NCI-H526 treated with DMSO at 0.1 percent for 48 hours (cell line): ENCODE results near the gene CPLX3.

Experiments used
- DNase-seq: peaks from one replicate; lab custom pipeline; 2025; lab: John Stamatoyannopoulos, UW

The CPLX3 gene

DNA sequence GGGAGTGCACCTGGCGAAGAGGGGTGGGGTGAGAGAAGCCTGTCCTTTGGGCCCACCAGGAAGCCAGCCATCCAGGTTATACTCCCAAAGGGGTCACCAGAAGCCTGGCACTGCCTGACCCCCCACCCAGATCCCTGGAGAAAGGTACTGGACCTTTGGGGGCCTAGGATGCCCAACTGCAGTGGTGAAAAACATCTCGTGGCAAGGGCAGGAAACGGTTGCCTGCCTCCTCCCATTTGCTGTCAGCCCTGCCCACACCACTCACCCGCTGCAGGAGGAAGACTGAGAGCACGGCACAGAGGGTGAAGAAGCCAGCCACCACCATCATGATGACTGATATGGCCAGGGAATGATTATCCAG lies 18.8 kb downstream of the CPLX3 start:
- DNase-seq = no peak

GRCh38 chr15:74845581-74845980 lies 19.2 kb downstream of the CPLX3 start:
- no peak for DNase-seq

DNA sequence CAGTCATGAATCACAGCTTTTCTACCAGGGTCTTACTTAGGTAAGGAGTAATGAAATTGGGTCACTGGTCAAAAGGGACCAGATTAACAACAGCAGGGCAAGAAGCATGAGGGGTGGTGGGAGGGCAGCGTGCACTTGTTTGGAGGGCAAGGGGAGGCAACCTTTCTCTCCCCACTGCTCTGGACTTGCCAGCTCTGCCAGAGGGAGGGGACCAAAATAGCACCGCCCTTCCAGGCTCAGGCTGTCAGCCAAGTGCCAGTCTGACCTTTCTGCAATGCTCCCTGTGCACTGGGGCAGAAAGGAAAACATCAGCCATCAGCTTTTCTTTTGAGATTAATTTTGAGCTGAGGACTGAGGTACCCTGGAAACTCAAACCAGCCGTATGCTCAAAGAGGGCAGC lies 21.0 kb downstream of the CPLX3 start:
- no peak for DNase-seq

- no peak for DNase-seq
These were observed 24.0 kb downstream of the CPLX3 start for GRCh38 chr15:74850393-74850792.

GRCh38 chr15:74851960-74852359 lies 25.5 kb downstream of the CPLX3 start:
- no peak for DNase-seq

DNA sequence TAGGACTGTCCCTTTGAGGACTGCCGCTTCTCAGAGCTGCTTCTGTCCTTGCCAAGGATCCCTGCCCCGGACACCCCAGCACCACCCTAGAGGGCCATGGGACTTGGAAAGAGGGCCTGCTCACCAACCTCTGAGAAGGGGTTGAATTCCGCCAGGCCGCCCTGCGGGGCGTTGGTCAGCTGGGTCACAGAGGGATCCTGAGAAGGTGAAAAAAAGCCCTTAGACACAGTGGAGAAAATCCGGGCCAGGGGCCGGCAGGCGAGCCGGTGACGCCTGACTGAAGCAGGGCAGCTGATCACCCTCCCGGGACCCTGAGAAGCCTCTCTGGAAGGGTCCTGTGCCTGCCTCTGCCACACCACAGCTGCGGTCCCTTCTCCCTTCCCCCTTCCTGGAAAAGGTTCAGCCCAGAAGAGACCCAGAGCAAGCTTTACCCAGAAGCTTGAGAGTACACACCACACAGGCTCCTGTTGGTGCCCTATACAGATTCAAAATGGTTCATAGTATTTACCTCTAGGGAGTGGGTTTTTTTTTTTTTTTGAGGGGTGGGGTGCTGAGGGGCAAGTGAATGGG lies 28.1 kb downstream of the CPLX3 start:
- DNase-seq = no peak

- no peak for DNase-seq
These were observed 29.4 kb downstream of the CPLX3 start for GRCh38 chr15:74855857-74856256.

DNA sequence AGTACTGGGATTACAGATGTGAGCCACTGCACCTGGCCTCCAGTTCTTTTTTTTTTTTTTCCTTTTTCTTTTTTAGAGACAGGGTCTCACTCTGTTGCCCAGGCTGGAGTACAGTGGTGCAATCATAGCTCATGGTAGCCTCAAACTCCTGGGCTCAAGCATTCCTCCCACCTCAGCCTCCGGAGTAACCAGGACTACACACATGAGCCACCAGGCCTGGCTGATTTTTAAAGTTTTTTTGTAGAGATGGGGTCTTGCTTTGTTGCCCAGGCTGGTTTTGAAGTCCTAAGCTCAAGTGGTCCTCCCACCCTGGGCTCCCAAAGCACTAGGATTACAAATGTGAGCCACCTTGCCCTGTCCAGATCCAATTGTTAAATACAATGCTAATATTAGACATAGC lies 30.1 kb downstream of the CPLX3 start:
- no peak for DNase-seq

- DNase-seq = no peak
These were observed 30.7 kb downstream of the CPLX3 start for GRCh38 chr15:74857082-74857655.

- DNase-seq = no peak
These were observed 31.4 kb downstream of the CPLX3 start for GRCh38 chr15:74857671-74858368.

GRCh38 chr15:74858369-74858740 lies 31.9 kb downstream of the CPLX3 start:
- no peak for DNase-seq

- DNase-seq = no peak
These were observed 37.0 kb downstream of the CPLX3 start for GRCh38 chr15:74863239-74864056.

DNA sequence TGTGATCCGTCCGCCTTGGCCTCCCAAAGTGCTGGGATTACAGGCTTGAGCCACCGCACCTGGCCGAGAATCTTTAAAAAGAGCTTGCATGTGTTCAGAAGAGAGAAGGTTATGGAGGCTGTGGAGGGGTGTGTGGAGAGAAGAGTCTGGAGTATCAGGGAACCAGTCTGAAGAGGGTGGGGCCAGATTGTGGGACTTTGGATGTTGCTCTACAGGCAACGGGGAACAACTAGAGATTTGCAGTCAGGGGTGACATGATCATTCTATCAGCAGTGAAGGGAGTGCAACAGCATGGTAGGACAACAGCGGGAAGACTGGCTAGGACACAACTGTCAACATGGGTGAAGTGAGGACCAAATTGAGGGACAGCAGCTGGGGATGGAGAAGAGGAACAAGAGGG lies 37.9 kb downstream of the CPLX3 start:
- DNase-seq = no peak

DNA sequence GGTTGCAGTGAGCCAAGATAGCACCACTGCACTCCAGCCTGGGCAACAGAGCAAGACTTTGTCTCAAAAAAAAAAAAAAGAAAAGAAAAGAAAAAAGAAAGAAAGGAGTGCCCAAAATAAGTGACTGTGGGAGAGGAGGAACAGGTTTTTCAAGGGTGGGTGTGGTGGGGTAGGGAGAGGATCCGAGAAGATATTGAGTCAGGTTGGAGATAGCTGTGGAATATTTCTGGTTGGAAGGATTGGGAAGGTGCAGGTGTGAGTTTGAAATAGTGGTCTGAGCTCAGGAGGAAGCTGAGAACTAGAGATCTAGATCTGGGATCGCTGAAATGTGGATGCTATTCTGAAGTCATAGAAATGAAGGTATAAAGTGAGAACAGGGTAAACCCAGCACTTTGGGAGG lies 38.9 kb downstream of the CPLX3 start:
- no peak for DNase-seq

GRCh38 chr15:74866090-74866489 lies 39.7 kb downstream of the CPLX3 start:
- no peak for DNase-seq

GRCh38 chr15:74867466-74868038 lies 41.1 kb downstream of the CPLX3 start:
- no peak for DNase-seq

GRCh38 chr15:74868059-74868458 lies 41.6 kb downstream of the CPLX3 start:
- DNase-seq = no peak

DNA sequence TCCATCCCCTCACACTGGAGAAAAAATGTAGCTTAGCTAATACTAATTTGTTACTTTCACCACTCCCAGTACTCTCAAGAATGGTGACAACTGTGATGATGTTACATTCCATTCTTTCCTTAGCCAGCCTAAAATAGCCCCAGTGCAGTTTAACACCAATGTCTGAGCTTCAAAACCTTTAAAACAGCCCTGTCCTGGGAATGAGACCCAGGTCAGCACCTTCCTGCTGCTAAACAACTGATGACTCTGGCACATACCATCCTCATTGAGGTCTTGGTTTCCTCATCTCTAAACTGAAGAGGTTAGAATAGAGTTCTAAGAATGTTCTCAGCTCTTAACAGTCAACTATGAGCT lies 42.9 kb downstream of the CPLX3 start:
- DNase-seq = no peak

DNA sequence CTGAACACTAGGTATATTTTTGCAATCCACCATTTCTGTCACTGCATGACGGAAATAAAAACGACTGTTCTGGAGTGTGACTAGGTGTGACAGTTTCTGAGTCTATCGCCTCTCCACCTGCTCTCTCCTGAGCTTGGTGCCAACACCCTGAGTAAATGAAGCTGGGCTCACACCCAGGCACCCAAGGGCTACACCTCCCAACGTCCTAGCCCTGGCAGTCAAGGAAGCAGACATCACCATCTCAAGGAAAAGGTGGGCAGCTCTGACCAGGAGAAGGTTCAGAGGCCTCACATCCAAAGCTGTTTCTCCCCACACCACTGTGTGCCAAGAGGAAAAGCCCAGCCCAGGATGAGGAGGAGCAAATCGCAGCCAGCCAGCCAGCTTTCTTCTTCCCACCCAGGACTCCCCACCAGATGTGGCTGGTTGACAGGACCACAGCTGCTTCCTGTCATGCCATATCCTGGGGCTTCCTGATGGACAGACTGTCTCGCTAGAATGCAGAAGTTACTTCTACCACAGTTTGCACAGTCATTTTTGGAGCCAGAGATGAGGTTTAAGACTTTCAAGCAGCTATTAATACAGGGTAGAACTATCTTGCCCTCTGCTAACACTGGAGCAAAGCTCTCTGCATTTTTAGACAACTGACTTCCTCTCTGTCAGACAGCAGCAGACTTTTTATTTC lies 43.4 kb downstream of the CPLX3 start:
- no peak for DNase-seq

- DNase-seq = no peak
These were observed 44.2 kb downstream of the CPLX3 start for GRCh38 chr15:74870436-74871215.

DNA sequence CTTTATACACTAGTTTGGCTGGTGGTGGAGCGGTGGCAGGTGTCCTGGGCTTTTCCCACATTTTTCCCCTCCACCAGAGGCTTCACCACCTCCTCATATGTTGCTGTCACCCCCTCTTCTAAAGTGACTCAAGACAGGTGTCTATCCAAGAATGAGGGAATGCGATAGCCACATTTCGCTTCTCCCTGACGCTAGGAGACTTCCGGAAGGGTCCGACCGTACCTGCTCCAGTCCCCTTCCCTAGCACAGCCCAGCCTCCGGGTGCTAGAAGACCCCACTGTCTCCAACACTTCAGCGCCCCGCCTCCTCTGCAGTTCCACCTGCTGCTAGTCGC lies 46.2 kb downstream of the CPLX3 start:
- DNase-seq = no peak
